ENCODE data around the gene MRPL49.
A peak's percentile ranks its signal among the peaks of the same experiment; 100 is the strongest.

The MRPL49 gene

DNA sequence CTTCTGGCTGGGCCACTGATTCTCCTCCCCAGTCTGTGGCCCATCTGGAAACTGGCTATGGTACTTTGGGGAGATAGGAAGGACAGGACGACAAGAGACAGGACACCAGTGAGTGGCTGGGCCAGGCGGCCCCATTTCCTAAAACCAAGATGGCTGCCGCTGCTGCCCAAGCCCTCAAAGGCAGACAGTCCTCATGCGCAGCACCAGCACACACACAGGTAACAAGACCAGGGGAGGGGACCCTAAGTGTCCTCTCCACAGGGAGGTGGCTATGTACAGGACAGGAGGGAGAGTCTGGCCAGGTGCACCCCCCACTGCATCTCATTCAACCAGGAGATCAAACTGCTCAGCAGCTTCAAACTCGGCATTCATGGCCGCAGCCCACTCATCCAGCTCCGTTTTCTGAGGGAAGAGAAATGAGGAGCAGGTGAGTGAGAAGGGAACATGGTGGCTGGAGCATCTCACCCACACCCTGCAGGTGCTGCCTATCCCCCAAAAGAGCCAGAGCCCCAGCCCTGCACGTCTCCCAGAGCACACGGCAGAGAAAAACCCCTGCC is 43.3 kb upstream of the MRPL49 start:
- H2BK5ac ChIP-seq (ENCODE audit: low read length) = no peak overlapping the region
- no peaks in the 10 kb centered on the region for H3K9me3 ChIP-seq (replicated peaks in 1 of 2; ENCODE audit: control insufficient read depth in 2 of 2, insufficient read depth in 1 of 2, low read depth in 1 of 2, low read length in 2 of 2)
- no peak overlapping the region for H3K23ac ChIP-seq (ENCODE audit: low read depth, low read length, poor library complexity)
- no peak overlapping the region for H3K4me3 ChIP-seq (ENCODE audit: low read length in 2 of 2)
- H4K8ac ChIP-seq (ENCODE audit: low read depth, low read length) = no peak overlapping the region
- no peak overlapping the region for H3K9ac ChIP-seq (ENCODE audit: low read depth, low read length, poor library complexity)
- no peak overlapping the region for H2BK12ac ChIP-seq (ENCODE audit: low read length)
- no peak overlapping the region for H3K4ac ChIP-seq (ENCODE audit: low read length)
- no CpG with 5 or more reads among the region's 9 CpGs for WGBS, 2 donors (ENCODE audit: extremely low coverage in 2 of 2, insufficient read length in 2 of 2, insufficient replicate concordance in 1 of 2)
- H3K4me1 ChIP-seq (ENCODE audit: control insufficient read depth in 2 of 2, insufficient read depth in 1 of 2, low read depth in 1 of 2, low read length in 2 of 2) = peaks cover 0 to 8% of the 10 kb centered on the region in 2 donors
- no peak for DNase-seq (ENCODE audit: low spot score)
- H2BK120ac ChIP-seq (ENCODE audit: low read depth, low read length) = no peak overlapping the region
- H3K14ac ChIP-seq (ENCODE audit: low read length) = no peak overlapping the region
- H4K91ac ChIP-seq (ENCODE audit: low read depth, low read length, poor library complexity) = no peak overlapping the region
- H3K79me1 ChIP-seq (ENCODE audit: low read depth, low read length) = peaks cover 12% of the 10 kb centered on the region
- H2BK15ac ChIP-seq (ENCODE audit: low read length) = no peak overlapping the region
- H3K27ac ChIP-seq (replicated peaks; ENCODE audit: low read length) = no peak overlapping the region
- no peak overlapping the region for H2AK5ac ChIP-seq (ENCODE audit: low read depth, low read length)
- H2AFZ ChIP-seq (ENCODE audit: low read length) = no peak overlapping the region
- H3K4me2 ChIP-seq (ENCODE audit: insufficient read depth, low read length, poor library complexity, severe bottlenecking) = no peak overlapping the region
- no peak overlapping the region for H3K18ac ChIP-seq (ENCODE audit: low read length)
- H3K27me3 ChIP-seq (ENCODE audit: control insufficient read depth in 3 of 3, insufficient read depth in 3 of 3, low read depth in 1 of 3, low read length in 3 of 3) = no peaks in the 10 kb centered on the region
- peaks cover 35 to 74% of the 10 kb centered on the region in 2 donors for H3K36me3 ChIP-seq (replicated peaks in 1 of 2; ENCODE audit: control insufficient read depth in 2 of 2, insufficient read depth in 2 of 2, low read length in 2 of 2)

GRCh38 chr11:65083134-65083833 is 38.8 kb upstream of the MRPL49 start:
- no peaks in the 10 kb centered on the region for H3K27me3 ChIP-seq (ENCODE audit: control insufficient read depth in 3 of 3, insufficient read depth in 3 of 3, low read depth in 1 of 3, low read length in 3 of 3)
- H2AK5ac ChIP-seq (ENCODE audit: low read depth, low read length) = no peak overlapping the region
- H3K4me2 ChIP-seq (ENCODE audit: insufficient read depth, low read length, poor library complexity, severe bottlenecking) = peak overlapping the region; percentile 72
- peaks cover 6% of the 10 kb centered on the region for H3K79me1 ChIP-seq (ENCODE audit: low read depth, low read length)
- H2BK15ac ChIP-seq (ENCODE audit: low read length) = no peak overlapping the region
- no peak overlapping the region for H3K14ac ChIP-seq (ENCODE audit: low read length)
- H3K4me3 ChIP-seq (ENCODE audit: low read length in 2 of 2) = peak overlapping the region; percentile 90 to 93
- no peak overlapping the region for H4K91ac ChIP-seq (ENCODE audit: low read depth, low read length, poor library complexity)
- no peak overlapping the region for H2BK5ac ChIP-seq (ENCODE audit: low read length)
- H2BK12ac ChIP-seq (ENCODE audit: low read length) = no peak overlapping the region
- H3K36me3 ChIP-seq (replicated peaks in 1 of 2; ENCODE audit: control insufficient read depth in 2 of 2, insufficient read depth in 2 of 2, low read length in 2 of 2) = peaks cover 45 to 78% of the 10 kb centered on the region in 2 donors
- no peak overlapping the region for H3K23ac ChIP-seq (ENCODE audit: low read depth, low read length, poor library complexity)
- no peak overlapping the region for H4K8ac ChIP-seq (ENCODE audit: low read depth, low read length)
- no peak for DNase-seq (ENCODE audit: low spot score)
- peak overlapping the region; percentile 91 for H2AFZ ChIP-seq (ENCODE audit: low read length)
- no peaks in the 10 kb centered on the region for H3K9me3 ChIP-seq (replicated peaks in 1 of 2; ENCODE audit: control insufficient read depth in 2 of 2, insufficient read depth in 1 of 2, low read depth in 1 of 2, low read length in 2 of 2)
- H3K9ac ChIP-seq (ENCODE audit: low read depth, low read length, poor library complexity) = no peak overlapping the region
- no peak overlapping the region for H3K4ac ChIP-seq (ENCODE audit: low read length)
- no CpG with 5 or more reads among the region's 13 CpGs for WGBS, 2 donors (ENCODE audit: extremely low coverage in 2 of 2, insufficient read length in 2 of 2, insufficient replicate concordance in 1 of 2)
- no peak overlapping the region for H2BK120ac ChIP-seq (ENCODE audit: low read depth, low read length)
- no peak overlapping the region for H3K18ac ChIP-seq (ENCODE audit: low read length)
- peaks cover 4 to 12% of the 10 kb centered on the region in 2 donors for H3K4me1 ChIP-seq (ENCODE audit: control insufficient read depth in 2 of 2, insufficient read depth in 1 of 2, low read depth in 1 of 2, low read length in 2 of 2)
- H3K27ac ChIP-seq (replicated peaks; ENCODE audit: low read length) = no peak overlapping the region

DNA sequence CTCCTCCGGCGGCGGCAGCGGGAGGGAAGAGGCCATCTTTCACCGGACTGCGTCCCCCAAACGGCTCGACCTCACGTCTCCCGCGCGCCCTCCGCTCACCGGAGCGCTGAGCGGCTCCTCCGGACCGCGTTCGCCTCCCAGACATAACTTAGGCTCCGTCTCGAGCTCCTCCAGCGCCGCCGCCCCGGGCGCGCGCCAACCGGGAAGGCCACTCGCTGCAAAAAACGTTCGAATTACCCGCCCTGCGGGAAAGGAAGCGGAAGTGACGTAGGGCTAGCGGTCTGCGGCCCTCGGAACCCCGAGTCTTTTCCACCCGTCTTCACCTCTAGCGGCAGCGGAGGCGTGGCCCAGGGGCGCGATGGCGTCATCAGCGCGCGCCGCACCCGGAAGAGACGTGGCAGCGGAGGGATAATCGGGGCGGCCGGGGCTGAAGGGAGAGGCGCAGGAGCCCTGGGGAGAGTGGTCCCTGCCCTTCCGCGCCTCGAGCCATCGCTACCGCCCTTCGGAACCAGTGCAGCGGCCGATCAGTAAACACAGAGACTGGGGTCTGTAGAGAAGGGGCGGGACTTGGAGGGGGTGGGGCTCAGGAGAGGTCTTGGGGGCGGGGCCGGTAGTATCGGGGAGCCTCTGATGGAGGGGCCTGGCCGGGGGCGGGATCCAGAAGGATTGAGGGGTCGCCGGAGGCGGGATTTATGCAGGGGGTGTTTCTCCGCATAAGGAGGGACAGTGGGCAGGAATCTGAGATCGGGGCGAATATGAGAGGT is 38.1 kb upstream of the MRPL49 start, which contains the start of the genes CDCA5 and ZFPL1:
TSS of gene CDCA5 (minus strand) at position 207 of the 764 bp plus-strand sequence. CDS start at position 145, 62 bp downstream.
TSS of gene ZFPL1 (plus strand) at position 389 of the 764 bp plus-strand sequence. CDS start 477 bp downstream, outside the sequence.
- no peak within 1 kb of the TSS for H2BK12ac ChIP-seq (ENCODE audit: low read length)
- H3K27ac ChIP-seq (replicated peaks; ENCODE audit: low read length) = peak within 1 kb of the TSS; percentile 90
- H3K27me3 ChIP-seq (ENCODE audit: control insufficient read depth in 3 of 3, insufficient read depth in 3 of 3, low read depth in 1 of 3, low read length in 3 of 3) = no peaks in the 10 kb centered on the region
- H3K9me3 ChIP-seq (replicated peaks in 1 of 2; ENCODE audit: control insufficient read depth in 2 of 2, insufficient read depth in 1 of 2, low read depth in 1 of 2, low read length in 2 of 2) = no peaks in the 10 kb centered on the region
- H3K23ac ChIP-seq (ENCODE audit: low read depth, low read length, poor library complexity) = no peak within 1 kb of the TSS
- peak within 1 kb of the TSS; percentile 91 for H2AFZ ChIP-seq (ENCODE audit: low read length)
- peak within 1 kb of the TSS; percentile 84 for H3K18ac ChIP-seq (ENCODE audit: low read length)
- peak within 1 kb of the TSS; percentile 72 for H3K4me2 ChIP-seq (ENCODE audit: insufficient read depth, low read length, poor library complexity, severe bottlenecking)
- no peak within 1 kb of the TSS for H2BK5ac ChIP-seq (ENCODE audit: low read length)
- WGBS, 2 donors (ENCODE audit: extremely low coverage in 2 of 2, insufficient read length in 2 of 2, insufficient replicate concordance in 1 of 2) = no CpG with 5 or more reads among the region's 79 CpGs
- H3K36me3 ChIP-seq (replicated peaks in 1 of 2; ENCODE audit: control insufficient read depth in 2 of 2, insufficient read depth in 2 of 2, low read length in 2 of 2) = peaks cover 43 to 78% of the 10 kb centered on the region in 2 donors
- H3K14ac ChIP-seq (ENCODE audit: low read length) = peak within 1 kb of the TSS; percentile 49
- peak within 1 kb of the TSS; percentile 30 for H2AK5ac ChIP-seq (ENCODE audit: low read depth, low read length)
- no peak within 1 kb of the TSS for H4K8ac ChIP-seq (ENCODE audit: low read depth, low read length)
- peak; percentile 98 for DNase-seq (ENCODE audit: low spot score)
- peaks cover 6% of the 10 kb centered on the region for H3K79me1 ChIP-seq (ENCODE audit: low read depth, low read length)
- peak within 1 kb of the TSS; percentile 96 for H3K9ac ChIP-seq (ENCODE audit: low read depth, low read length, poor library complexity)
- H3K4me1 ChIP-seq (ENCODE audit: control insufficient read depth in 2 of 2, insufficient read depth in 1 of 2, low read depth in 1 of 2, low read length in 2 of 2) = peaks cover 4 to 12% of the 10 kb centered on the region in 2 donors
- H3K4ac ChIP-seq (ENCODE audit: low read length) = peak within 1 kb of the TSS; percentile 69
- H2BK120ac ChIP-seq (ENCODE audit: low read depth, low read length) = no peak within 1 kb of the TSS
- H4K91ac ChIP-seq (ENCODE audit: low read depth, low read length, poor library complexity) = no peak within 1 kb of the TSS
- H3K4me3 ChIP-seq (ENCODE audit: low read length in 2 of 2) = peak within 1 kb of the TSS; percentile 90 to 93
- H2BK15ac ChIP-seq (ENCODE audit: low read length) = no peak within 1 kb of the TSS
